Astrocyte (in vitro differentiated cells and primary cell): ENCODE measurements around the gene FGD2. TPM values are rescaled to one million over a fixed set of nuclear protein-coding genes. Genes with fewer than 3 reads are reported as not detected.

Experiments
- DNase-seq: peaks from one replicate; pipeline ENCODE4 v3.0.0-alpha.2; 2010; ENCODE audit warnings: low read depth
- FAIRE-seq: peaks from 2 replicates; lab custom pipeline; 2011; peaks lifted over from hg19 to GRCh38; lab: Jason Lieb, UNC
- H2AFZ ChIP-seq: 2 replicates; pipeline ENCODE4 v1.6.0; 2012; ENCODE audit warnings: low read depth, low read length, inconsistent platforms
- H3K27ac ChIP-seq: 2 replicates; pipeline ENCODE4 v1.5.1; 2011; ENCODE audit warnings: low read depth, low read length, inconsistent platforms
- H3K27me3 ChIP-seq: 2 replicates; pipeline ENCODE4 v1.6.0; 2011; ENCODE audit warnings: low read length, inconsistent platforms; ENCODE audit not compliant: insufficient read depth
- H3K36me3 ChIP-seq: 2 replicates; pipeline ENCODE4 v1.5.1; 2011; ENCODE audit warnings: low read length, inconsistent platforms; ENCODE audit not compliant: insufficient read depth
- H3K4me1 ChIP-seq: 2 replicates; pipeline ENCODE4 v1.5.1; 2011; ENCODE audit warnings: low read length, inconsistent platforms; ENCODE audit not compliant: insufficient read depth
- H3K4me2 ChIP-seq: 2 replicates; pipeline ENCODE4 v1.6.0; 2012; ENCODE audit warnings: low read length, inconsistent platforms
- H3K4me3 ChIP-seq: 2 replicates; pipeline ENCODE4 v1.5.1; 2011; ENCODE audit warnings: low read depth, mild to moderate bottlenecking, low read length, inconsistent platforms; ENCODE audit not compliant: insufficient read depth
- H3K79me2 ChIP-seq: 2 replicates; pipeline ENCODE4 v1.6.0; 2012; ENCODE audit warnings: mild to moderate bottlenecking, low read length, inconsistent platforms; ENCODE audit not compliant: insufficient read depth
- H3K9ac ChIP-seq: 2 replicates; pipeline ENCODE4 v1.6.0; 2012; ENCODE audit warnings: mild to moderate bottlenecking, low read length, inconsistent platforms
- H3K9me3 ChIP-seq: 2 replicates; pipeline ENCODE4 v1.5.1; 2012; ENCODE audit warnings: low read depth, mild to moderate bottlenecking, low read length, inconsistent platforms; ENCODE audit not compliant: insufficient read depth
- H4K20me1 ChIP-seq: 2 replicates; pipeline ENCODE4 v1.6.0; 2012; ENCODE audit warnings: low read length, inconsistent platforms; ENCODE audit not compliant: insufficient read depth
- H3K27ac Mint-ChIP-seq: one replicate; pipeline ENCODE4 v1.8.0; 2021; ENCODE audit warnings: mild to moderate bottlenecking, mixed read lengths; ENCODE audit not compliant: unreplicated experiment
- H3K27me3 Mint-ChIP-seq: one replicate; pipeline ENCODE4 v1.8.0; 2021; ENCODE audit warnings: low read depth, mixed read lengths; ENCODE audit not compliant: unreplicated experiment
- H3K36me3 Mint-ChIP-seq: one replicate; pipeline ENCODE4 v1.8.0; 2021; ENCODE audit warnings: low read depth, mixed read lengths; ENCODE audit not compliant: unreplicated experiment
- H3K4me1 Mint-ChIP-seq: one replicate; pipeline ENCODE4 v1.8.0; 2021; ENCODE audit warnings: low read depth, mixed read lengths; ENCODE audit not compliant: unreplicated experiment
- H3K4me3 Mint-ChIP-seq: one replicate; pipeline ENCODE4 v1.8.0; 2021; ENCODE audit warnings: mild to moderate bottlenecking, moderate library complexity, mixed read lengths; ENCODE audit not compliant: unreplicated experiment
- H3K9me3 Mint-ChIP-seq: one replicate; pipeline ENCODE4 v1.8.0; 2021; ENCODE audit warnings: mild to moderate bottlenecking, mixed read lengths; ENCODE audit not compliant: unreplicated experiment
- CTCF ChIP-seq: IDR thresholded peaks from 2 replicates; pipeline ENCODE4 v1.5.1; 2011; ENCODE audit warnings: low read depth, mild to moderate bottlenecking, inconsistent platforms, low read length, moderate library complexity; ENCODE audit not compliant: insufficient read depth
- EZH2 ChIP-seq: IDR thresholded peaks from 2 replicates; pipeline ENCODE4 v1.6.1; 2012; ENCODE audit warnings: mild to moderate bottlenecking, low read length, inconsistent platforms; ENCODE audit not compliant: insufficient read depth
- total RNA-seq: library from RNA; stranded (reverse); gene quantifications from 2 replicates; pipeline ENCODE4 v1.2.1, GENCODE V29; 2021

The FGD2 gene
- total RNA-seq, 1 donor from 2014 or later: not detected

DNA sequence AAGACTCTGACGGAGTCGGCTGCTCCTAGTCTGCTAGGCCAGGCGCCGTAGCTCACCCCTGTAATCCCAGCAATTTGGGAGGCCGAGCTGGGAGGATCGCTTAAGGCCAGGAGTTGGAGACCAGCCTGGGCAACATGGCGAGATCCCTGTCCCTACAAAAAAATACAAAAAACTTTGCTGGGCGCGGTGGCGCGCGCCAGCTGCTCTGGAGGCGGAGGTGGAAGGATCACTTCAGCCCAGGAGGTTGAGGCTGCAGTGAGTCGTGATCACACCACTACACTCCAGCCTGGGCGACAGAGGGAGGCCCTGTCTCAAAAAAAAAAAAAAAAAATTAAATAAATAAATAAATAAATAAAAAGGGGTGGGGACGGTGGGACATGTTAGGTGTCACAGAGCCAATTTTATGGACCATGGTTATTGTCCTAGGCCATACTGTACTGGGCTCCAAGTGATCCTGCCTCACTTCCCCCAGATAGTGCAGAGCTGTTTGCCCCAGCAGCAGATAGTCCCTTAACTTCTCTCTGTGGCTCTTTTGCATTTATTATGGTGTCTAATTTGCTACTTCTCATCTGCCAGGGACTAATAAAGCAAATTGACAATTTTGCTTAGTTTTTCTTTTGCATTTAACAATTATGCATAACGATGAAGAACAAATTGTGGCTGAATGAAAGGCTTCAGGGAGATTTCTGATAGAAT lies 45.8 kb upstream of the FGD2 start:
- H3K27me3 Mint-ChIP-seq: peaks cover 11% of the 10 kb centered on the region
- H3K27ac Mint-ChIP-seq: no peak overlapping the region
- H3K27me3 ChIP-seq: no peaks in the 10 kb centered on the region
- DNase-seq (no peak), FAIRE-seq (no peak)
- H3K4me1 Mint-ChIP-seq: peaks cover 6% of the 10 kb centered on the region
- no peaks in the 10 kb centered on the region for H3K9me3 Mint-ChIP-seq
- no peak overlapping the region for H2AFZ ChIP-seq
- no peak overlapping the region for H3K4me3 Mint-ChIP-seq
- H3K27ac ChIP-seq: no peak overlapping the region
- H3K36me3 ChIP-seq: no peaks in the 10 kb centered on the region
- no peak overlapping the region for H3K4me2 ChIP-seq
- no peak overlapping the region for H3K9ac ChIP-seq
- no peaks in the 10 kb centered on the region for H3K9me3 ChIP-seq
- no peak overlapping the region for H3K4me3 ChIP-seq
- no peaks in the 10 kb centered on the region for H3K79me2 ChIP-seq
- TF ChIP-seq EZH2 (no peak), CTCF (no peak)
- peaks cover 1% of the 10 kb centered on the region for H3K36me3 Mint-ChIP-seq
- H4K20me1 ChIP-seq: no peaks in the 10 kb centered on the region
- peaks cover 11% of the 10 kb centered on the region for H3K4me1 ChIP-seq

- TF ChIP-seq CTCF: no peak
- no peak for TF ChIP-seq EZH2
- H3K27me3 Mint-ChIP-seq: peaks cover 9% of the 10 kb centered on the region
- DNase-seq (no peak), FAIRE-seq (no peak)
- peaks cover 11% of the 10 kb centered on the region for H3K4me1 ChIP-seq
- H3K9me3 Mint-ChIP-seq: no peaks in the 10 kb centered on the region
- peak overlapping the region; percentile 62 for H3K27ac Mint-ChIP-seq
- H3K9ac ChIP-seq: no peak overlapping the region
- H3K4me3 ChIP-seq: no peak overlapping the region
- no peak overlapping the region for H3K4me3 Mint-ChIP-seq
- H3K4me2 ChIP-seq: no peak overlapping the region
- H3K27ac ChIP-seq: no peak overlapping the region
- H3K79me2 ChIP-seq: no peaks in the 10 kb centered on the region
- H3K36me3 ChIP-seq: no peaks in the 10 kb centered on the region
- H2AFZ ChIP-seq: no peak overlapping the region
- H3K36me3 Mint-ChIP-seq: peaks cover 3% of the 10 kb centered on the region
- no peaks in the 10 kb centered on the region for H4K20me1 ChIP-seq
- no peaks in the 10 kb centered on the region for H3K9me3 ChIP-seq
- H3K4me1 Mint-ChIP-seq: peaks cover 6% of the 10 kb centered on the region
- H3K27me3 ChIP-seq: no peaks in the 10 kb centered on the region
These were observed 43.7 kb upstream of the FGD2 start for GRCh38 chr6:36961441-36962435.
